ENCODE results near the gene CLVS2.

CLVS2 gene

DNA sequence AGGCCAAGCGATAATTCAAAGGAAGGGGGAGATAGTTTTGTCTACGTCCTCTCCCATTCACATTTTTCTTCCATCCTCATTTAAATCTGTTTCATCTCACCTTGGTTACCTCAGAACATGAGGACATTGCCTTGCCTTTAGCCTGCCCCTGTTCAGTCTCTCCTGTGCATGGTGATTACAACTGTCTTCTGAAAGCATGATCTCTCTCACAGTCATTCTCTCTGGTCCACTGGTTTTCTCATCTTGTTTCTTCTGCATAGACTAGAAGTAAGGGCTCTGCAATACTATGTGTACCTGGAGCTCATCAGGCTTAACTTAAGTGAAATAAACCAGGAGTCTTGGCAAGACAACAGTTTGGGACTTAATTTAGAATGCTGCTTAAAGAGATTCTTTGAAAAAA lies 31.4 kb downstream of the CLVS2 start:
- DNase-seq: no peak

DNA sequence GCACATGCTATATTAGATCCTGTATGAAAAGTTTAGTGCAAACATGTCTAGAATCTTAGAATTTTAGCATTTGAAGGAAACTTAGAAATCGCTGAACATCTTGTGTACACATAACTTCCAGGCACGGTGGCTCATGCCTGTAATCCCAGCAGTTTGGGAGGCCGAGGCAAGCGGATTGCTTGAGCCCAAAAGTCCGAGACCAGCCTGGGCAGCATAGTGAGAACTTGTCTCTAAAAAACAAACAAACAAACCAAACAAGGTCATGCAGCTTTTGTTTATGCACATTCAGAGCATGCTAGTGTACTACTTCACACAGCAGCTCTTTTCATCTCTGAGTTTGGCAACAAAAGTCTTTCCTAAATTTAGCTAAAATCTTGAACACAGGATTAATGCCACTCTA lies 32.2 kb downstream of the CLVS2 start:
- no peak for DNase-seq

DNA sequence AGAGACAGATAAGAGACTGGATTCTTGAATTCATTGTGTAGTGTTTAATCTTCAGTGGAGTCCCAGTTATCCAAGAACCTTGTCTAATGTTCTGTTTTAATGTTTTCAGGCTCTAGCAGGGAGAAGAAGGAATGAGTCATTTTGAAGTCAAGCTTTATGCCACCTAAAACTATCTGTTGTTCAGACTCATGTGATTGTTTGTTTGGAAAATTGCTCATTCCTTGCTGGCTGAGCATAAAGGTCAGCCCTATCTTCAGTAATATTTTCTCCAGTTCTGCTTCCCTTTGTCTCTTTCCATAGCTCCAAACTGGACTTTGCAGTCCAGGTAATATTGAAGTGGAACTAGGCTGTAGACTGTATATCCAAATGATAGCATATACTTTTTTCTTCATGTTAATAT lies 34.2 kb downstream of the CLVS2 start:
- no peak for DNase-seq

DNA sequence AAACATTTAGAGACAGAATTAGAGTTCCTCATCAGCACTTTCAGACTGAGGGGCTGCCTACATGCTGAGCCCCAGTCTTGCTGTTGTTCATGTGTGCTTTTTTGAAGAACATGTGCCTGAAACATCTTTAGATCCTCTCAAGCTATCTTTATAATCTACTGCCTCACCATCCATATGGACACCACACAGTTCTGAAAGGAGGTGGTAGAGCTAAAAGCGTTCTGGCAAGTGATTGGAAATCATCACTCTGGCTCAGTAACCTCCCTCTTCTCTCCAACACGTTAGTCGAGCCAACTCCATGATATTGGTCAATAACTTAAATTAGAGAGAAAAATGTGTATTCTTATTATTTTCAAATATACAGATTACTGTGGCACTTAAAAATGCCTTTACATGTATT lies 40.6 kb downstream of the CLVS2 start:
- DNase-seq: no peak

GRCh38 chr6:123039431-123039830 lies 43.4 kb downstream of the CLVS2 start:
- DNase-seq: no peak

- no peak for DNase-seq
Measured at GRCh38 chr6:123042401-123042800, 46.4 kb downstream of the CLVS2 start.

GRCh38 chr6:123044341-123044860 lies 48.4 kb downstream of the CLVS2 start:
- no peak for DNase-seq

DNA sequence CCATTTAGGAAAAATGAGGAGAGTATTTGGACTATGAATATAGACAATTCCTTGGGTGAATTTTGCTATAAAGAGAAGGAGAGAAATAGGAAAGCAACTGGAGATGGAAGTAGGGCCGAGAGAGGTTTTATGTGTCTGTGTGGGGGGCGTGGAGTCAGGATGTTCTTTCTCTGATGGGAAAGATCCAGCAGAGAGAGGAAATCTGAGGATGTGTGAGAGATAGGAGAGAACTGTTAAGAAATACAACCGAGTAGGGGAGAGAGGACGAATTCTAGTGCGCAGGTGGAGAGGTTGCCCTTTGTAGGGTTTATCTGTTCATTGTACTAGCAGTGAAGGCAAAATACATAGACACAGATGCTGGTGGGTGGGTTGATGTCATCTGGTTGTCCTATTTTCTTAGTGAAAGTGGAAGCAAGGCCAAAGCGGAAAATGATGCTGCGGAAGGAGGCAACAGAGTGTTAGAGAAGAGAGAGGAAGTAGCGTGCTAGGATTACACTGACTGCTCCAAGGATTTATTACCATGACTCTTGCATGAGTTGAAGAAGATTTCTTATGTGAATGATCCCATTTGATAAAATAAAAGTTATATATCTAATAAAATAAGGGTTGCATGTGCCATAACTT lies 57.7 kb downstream of the CLVS2 start:
- DNase-seq: no peak

GRCh38 chr6:123055256-123055655 lies 59.2 kb downstream of the CLVS2 start:
- no peak for DNase-seq

- DNase-seq: peak in 1 of 2 experiments; percentile 12
Measured at GRCh38 chr6:123062670-123063069, 66.6 kb downstream of the CLVS2 start.

GRCh38 chr6:123064038-123064437 lies 68.0 kb downstream of the CLVS2 start:
- no peak for DNase-seq

GRCh38 chr6:123074616-123075015 lies 78.6 kb downstream of the CLVS2 start:
- DNase-seq: no peak

DNA sequence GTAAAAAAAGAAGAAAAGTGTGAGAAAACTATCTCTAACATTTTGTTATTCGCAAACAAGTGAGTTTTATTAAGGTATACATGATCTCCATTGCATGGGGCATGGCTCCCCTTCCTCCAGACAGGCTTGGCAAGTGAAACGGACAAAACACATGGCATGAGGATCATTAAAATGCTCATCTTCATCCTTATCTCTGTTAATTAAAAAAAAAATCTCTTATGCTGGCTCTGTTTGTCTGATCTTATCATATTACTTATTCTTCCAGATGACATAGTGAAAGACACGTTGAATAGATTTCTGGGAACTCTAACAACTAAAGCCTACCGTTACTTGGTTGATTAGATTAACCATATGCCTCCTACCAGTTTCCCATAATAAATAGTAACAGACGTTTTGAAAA lies 89.4 kb downstream of the CLVS2 start:
- no peak for DNase-seq

DNA sequence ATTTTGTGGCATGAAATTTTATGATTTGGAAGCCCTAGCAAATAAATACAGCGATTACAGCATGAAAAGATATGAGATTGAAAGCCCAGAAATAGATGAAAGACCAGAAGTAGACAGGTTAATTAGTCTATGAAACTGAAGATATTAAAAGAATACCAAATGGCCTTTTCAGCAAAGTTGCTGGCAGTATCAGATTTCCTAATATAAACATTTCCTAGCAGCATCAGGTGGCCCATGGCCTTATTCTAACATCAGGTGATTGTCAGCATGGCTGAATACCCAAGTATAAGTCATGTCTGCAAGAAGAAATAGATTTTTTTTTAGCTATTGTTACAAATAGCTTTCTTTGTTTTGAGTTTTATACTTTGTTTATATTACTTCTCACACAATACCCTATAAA lies 93.2 kb downstream of the CLVS2 start:
- DNase-seq: no peak

DNA sequence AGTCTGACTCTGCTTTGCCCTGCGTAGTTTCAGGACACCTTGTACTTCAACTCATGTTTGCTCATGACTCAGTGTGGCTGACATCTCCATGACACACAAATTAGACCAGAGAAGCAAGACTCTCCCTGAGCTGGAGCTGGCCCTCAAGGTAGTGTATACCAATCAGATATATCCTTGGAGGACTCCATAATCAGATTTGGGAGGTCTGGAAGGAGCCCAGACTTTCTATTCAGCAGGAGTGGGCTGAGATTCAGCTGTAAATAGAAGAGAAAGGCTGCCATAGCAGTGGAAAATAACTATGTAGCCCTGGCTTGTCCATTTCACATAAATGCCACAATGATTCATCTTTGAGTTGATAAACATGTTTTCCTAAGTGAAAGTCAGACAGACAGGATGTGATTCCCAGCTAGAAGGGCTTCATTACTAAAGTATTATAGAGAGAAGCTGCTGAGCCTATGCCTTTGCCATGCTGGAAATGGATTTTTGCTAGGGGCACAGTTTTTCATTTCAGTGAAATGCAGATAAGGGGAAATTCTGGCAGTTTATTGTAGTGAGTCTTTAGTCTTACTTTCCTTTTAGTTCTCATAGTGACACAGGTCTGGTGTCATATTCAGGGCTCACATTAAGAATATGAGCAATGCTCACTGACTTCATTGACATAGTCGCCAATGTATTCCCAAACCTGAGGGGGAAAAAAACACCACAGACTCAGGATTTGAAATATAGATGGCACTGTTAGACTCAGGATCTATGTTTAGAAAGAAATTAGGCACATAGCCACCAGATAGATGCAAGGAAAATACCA lies 95.3 kb downstream of the CLVS2 start:
- DNase-seq: no peak

DNA sequence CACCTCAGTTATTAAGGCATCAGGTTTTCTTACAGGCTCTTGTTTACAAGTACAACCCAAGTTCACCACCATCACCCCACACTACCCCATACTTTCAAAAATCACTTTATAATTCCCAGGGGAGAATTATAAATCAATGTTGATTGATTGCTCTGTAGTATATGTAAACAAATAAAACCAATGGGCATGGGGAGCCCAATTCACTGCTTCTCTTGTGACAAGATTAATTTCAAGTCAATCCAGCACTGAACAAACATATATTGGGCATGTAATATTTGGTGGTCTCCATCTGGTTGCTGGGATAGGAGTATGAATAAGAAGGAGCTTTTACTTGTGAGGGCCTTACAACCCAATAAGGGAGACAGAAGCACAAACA lies 95.8 kb downstream of the CLVS2 start:
- DNase-seq: no peak

DNA sequence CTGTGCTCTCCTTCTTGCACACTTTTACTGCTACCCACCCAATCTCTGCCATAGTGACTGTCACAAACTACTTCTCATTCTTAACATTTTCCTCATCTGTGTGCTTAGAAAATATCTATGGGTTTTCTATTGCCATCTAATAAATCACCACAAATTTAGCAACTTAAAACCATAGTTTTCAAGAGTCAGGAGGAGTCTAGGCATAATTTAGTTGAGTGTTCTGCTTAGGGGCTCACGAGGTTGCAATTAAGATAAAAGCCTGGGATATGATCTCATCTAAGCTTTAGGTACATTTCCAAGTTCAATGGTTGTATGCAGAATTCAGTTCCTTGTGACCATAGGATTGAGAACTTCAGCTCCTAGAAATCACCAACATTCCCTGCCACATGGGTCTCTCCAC lies 98.8 kb downstream of the CLVS2 start:
- DNase-seq: no peak

DNA sequence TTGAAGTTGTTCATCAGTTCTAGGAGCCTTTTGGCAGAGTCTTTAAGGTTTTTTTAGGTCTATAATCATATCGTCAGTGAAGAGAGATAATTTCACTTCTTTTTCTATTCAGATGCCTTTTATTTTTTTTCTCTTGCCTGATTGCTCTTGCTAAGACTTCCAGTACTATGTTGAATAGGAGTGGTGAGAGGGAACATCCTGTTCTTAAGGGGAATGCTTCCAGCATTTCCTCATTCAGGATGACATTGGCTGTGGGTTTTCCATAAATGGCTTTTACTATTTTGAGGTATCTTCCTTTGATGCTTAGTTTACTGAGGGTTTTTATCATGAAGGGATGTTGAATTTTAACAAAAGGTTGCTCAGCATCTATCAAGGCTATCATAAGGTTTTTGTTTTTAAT lies 109.5 kb downstream of the CLVS2 start:
- no peak for DNase-seq

DNA sequence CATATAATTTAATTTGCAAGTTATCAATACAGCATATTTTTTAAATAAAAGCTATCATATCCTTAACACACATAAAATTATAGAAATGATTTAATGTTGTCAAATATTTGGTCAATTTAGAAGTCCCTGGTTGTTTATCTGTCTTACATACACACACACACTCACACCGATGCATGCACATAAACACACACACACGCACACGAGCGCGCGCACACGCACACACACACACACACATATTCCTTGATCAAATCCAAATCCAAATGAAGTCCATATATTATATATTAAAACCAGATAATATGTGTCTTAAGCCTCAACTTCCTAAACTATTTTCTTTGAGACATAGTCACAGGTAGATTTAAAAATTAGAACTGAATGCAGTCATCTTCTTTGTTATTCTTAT lies 120.3 kb downstream of the CLVS2 start:
- DNase-seq: no peak

GRCh38 chr6:123117145-123117908 lies 121.3 kb downstream of the CLVS2 start:
- no peak for DNase-seq

GRCh38 chr6:123118811-123119210 lies 122.8 kb downstream of the CLVS2 start:
- no peak for DNase-seq
